GM18507 (cell line): ENCODE results near the gene BATF3.
"Not testable (repeated sequence)": the region's sequence is repeated elsewhere in the genome, so short reads cannot be mapped to it uniquely, and the experiment has no call there.

Source experiments
- DNase-seq: peaks from one replicate; pipeline ENCODE4 v3.0.0; 2011; ENCODE audit warnings: low read depth; ENCODE audit not compliant: insufficient read length; ENCODE audit errors: extremely low spot score
- FAIRE-seq: peaks from 2 replicates; lab custom pipeline; 2011; peaks lifted over from hg19 to GRCh38; lab: Jason Lieb, UNC

BATF3 gene

DNA sequence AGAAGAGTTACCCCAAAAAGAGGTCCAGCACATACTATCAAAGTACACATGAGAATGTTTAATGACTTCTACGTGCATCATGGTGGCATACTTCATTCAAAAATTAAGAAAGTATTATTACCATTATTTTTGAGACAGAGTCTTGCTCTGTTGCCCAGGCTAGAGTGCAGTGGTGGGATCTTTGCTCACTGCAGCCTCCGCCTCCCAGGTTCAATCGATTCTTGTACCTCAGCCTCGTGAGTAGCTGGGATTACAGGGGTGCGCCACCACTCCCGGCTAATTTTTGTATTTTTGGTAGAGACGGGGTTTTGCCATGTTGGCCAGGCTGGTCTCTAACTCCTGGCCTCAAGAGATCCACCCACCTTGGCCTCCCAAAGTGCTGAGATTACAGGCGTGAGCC is 12.3 kb upstream of the BATF3 start:
- FAIRE-seq, DNase-seq: not testable (repeated sequence)

DNA sequence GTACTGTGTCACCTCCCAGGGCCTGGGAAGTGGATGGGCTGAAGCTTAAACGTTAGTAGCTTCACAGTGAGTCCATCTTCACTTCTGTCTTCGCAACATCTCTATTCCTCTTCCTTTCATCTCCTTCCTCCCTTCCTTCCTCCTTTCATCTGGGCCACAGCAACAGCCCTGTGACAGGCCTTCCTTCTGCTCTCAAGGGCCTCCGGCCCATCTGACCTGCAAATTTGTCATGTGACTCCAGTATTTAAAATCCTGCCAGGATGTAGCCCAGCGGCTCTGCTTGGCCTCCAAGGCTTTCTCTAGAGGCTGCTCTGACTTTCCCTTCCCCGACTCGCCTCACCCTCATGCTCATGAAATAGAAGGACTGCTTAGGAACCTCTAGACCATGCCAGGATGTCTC is 10.9 kb upstream of the BATF3 start:
- no peak for FAIRE-seq
- DNase-seq: no peak

DNA sequence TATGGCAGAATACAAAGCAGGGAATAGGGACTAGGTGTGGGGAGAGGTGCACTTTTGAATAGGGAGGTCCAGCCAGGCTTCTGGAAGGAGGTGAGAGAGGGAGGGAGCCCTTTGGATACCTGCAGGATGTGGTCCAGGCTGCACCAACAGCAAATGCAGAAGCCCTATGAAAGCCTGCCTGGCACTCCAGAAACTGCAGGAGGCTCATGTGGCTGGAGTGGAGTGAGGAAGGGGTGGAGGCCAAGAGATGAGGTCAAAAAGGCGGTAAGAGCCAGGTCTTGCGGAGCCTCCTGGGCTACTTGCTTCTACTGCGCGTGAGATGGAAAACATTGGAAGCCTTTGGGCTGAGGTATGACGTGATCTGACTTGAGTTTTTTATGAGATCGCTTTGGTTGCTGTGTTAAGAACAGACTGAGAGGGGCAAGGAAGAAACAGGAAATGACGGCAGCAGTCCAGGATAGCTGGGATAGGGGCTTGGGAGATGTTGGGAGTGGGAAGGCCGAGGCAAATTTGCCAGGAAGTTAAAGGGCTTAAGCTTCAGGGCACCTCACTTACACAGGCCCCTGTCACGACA is 4.4 kb upstream of the BATF3 start:
- FAIRE-seq: no peak
- no peak for DNase-seq

DNA sequence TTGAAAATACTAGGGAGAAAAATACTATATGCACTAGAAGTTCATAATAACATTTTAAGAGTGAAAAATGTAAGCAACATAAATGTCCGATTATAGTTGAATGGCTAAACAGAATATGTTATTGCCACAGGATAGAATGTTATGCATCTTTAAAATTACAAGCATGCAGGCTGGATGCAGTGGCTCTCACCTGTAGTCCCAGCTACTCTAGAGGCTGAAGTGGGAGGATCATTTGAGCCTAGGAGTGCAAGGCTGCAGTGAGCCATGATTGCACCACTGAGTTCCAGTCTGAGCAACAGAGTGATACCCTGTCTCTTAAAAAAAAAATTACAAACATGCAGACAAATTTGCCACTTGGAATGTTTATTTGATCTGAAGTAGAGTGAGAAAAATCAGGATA is 3.0 kb upstream of the BATF3 start:
- no peak for FAIRE-seq

DNA sequence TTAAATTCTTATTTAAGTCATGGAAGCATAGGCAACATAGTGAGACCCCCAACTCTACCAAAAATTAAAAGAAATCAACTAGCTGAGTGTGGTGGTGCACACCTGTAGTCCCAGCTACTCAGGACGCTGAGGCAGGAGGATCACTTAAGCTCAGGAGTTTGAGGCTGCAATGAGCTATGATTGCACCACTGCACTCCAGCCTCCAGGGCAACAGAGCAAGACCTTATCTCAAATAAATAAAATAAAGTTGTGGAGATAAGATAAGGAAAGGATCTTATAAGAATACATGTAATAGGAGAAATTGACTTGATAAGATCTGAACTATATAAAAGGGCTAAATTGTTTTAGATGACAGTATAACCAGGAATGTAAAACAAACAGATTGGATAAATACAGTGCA is 2.3 kb upstream of the BATF3 start:
- DNase-seq (no peak), FAIRE-seq (no peak)

More for the DNA sequence above, 3.0 kb upstream of the BATF3 start:
- no peak for DNase-seq

DNA sequence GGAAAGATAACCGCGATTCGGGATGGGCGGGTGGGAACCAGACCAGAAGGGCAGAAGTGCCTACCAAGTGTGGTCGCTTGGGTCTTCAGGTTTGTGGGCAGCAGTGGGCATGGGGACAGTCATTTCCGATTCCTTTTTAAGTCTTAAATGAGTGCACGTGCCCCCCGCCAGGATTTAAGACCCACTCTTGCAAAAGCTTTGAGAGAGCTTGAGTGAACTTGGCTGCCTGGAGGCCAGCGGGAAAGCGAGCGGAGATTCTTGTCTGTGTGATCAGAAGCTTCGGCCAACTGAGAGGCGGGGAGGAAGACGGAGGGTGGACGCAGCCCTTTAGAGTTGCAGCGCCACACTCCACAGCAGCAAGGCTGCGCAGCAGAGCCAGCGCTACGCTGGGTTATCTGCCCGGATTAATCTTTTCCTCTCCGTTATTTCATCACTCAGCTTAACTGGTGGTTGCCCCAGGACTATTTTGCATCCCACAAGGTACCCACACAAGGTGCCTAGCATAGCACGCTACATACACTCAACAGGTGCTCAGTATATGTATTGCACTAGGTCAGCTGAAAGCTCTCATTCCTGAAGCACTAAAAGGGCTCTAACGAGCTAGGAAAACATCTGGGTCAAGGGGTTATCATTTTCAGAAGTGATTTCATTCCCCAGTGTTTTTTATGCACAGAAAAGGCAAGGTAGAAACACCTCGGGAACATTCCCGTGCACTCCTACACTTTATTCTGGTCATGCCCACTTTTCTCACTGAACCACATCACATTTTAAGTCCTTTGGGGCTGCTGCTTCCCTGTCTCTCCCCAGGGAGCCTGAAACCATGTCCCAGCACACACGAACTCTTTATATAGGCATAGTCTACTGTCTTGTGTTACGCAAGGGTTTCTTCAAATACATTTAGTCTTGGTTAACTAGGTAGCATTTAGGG is 1.5 kb upstream of the BATF3 start:
- DNase-seq: no peak
- peak; percentile 39 for FAIRE-seq

DNA sequence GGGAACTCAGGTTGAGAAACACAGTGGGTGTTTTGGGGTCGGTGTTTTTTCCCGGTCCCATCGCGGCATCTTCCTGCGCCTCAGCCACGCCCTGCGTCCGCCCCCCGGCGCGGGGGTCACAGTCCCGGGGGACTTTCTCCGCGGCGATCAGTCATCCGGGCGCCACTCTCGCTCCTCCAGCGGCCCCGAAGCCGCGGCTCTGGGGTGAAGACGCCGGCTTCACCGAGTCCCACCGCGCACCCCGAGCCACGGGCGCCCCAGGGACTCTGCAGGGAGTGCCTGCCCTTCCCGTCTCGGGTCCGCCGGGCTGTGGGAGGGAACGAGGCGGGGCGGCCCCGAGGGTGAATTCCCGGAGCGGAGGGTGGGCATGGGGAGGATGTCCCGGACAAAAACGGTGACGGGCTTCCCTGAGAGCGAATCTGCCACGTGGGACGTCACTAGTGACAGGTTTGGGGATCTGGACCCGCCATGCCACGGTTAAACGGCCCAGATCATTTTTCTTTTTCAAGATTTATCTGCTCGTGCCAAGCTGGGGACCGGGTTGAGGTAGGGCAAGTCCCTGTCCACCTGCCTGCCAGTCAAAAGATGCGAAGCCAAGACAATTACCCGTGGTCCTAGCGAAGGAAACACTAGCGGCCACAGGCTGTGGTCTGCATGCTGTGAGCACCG is 717 bp upstream of the BATF3 start:
- DNase-seq (no peak), FAIRE-seq (peak; percentile 21)

DNA sequence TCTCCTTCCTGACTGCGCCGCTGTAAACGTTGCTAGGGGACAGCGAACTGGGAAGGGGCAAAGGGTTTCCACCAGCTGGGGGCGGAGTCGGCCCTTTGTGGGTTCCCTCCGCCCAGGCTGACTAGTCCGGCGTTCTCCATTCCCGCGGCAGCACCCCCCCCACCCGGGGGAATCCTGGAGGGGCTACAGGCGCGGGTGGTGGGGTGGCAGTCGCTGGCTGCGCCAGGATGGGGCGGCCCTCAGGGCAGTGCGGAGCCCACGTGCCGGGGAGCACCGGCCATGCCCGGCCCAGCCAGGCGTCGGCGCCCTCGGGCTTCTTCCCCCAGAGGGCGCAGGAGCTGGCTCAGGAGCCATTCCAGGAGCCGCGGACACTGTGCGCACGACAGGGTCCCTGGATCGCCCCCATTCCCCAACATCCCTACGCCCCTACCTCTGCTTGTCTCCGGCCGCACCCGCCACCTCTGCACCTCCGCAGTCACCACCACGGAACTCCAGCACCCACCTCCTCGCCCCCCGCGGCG is 476 bp downstream of the BATF3 start:
- FAIRE-seq (no peak), DNase-seq (no peak)

DNA sequence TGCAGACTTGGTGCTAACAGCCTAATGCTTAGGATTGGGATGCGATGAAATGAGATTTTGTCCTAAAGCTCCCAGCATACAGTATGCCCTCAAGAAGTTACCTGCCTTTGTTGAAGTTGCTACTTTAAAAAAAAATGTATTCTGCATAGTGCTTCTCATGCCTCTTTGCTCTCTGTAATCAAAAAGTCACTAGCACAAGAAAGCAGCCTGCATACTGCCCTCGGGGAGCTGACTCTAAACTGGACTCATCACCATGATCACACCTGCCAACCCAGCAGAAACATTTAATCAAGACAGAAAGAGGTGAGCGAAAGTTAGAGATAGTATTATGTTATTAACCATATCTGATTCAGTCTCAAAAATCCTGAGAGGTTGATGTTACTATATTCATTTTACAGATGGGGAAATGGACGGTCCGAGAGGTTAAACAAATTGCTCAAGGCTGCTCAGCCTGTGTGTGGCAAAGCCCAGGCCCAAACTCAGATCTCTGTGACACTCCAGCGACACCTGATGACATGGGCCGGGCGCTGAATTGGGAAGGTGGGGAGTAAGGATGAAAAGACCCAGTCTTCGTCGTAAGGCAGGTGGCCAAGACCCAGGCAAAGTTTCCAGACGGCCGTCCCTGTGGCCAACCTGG is 1.1 kb downstream of the BATF3 start:
- FAIRE-seq (peak; percentile 63), DNase-seq (no peak)

DNA sequence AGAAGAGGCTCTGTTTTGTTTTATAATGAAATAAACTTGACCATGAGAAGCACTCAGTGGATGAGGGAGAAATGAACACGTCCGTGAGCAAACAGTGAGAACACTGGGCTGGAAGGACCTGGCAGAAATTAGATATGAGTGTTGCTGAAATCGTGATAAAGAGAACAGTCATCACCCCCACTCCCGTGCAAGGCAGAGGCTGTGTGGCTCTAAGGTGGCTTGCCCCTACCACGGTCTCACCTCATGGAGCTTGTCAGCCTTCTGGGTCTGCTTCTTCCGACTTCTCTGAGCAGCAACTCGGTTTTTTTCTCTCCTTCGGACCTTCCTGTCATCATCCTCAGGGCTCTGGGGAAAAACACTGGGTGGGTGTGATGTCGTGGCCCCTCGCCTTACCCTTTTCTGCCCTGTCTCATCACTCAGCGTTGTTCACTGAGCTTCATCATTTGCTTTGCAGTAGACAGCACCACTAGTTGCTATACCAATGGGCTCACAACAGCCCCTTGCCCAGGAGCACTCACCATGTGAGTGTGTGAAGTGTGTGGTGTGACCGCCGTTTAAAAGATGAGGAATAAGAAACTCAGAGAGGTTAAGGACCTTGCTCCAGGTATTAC is 2.8 kb downstream of the BATF3 start:
- FAIRE-seq (no peak), DNase-seq (no peak)

DNA sequence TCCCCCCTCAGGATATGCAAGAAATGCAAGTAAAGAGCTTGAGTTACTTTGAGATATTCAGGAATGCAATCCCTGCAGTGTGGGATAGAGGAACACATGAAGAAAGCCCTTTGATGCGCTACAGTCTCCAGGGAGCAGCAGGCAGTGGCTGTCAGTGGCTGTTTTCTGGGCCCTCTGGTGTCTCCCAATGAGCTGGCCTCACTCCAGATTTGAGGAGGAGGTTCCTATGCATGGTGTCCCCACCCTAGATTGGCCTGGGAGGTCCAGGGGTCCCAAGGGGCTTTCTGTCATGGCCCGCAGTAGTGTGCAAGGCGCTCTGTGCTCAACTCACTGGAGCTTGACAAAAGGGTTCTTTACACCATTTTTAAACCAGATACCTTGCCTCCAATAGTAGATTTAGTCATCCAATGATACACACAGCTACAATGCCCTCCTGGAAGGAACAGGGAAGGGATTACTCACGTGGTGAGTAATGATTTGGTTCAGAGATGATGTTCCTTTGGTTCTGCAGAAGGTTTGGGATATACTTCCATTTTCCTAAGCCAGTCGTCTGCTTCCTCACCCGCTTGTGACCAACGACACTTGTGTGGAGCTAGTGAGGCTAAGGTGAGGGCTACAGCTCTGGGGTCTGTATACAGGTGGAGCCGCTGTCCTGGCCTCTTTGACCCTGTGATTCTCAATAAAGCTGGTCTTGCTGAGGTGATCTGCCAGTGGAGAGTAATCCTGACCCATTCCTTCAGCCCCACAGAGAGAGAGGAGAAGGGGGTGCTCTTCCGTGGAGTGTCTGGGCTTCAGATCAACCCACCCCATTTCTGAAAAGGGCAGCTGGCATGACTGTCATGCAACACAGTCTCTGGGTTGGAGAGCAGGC is 6.6 kb downstream of the BATF3 start:
- DNase-seq: no peak
- FAIRE-seq: no peak

DNA sequence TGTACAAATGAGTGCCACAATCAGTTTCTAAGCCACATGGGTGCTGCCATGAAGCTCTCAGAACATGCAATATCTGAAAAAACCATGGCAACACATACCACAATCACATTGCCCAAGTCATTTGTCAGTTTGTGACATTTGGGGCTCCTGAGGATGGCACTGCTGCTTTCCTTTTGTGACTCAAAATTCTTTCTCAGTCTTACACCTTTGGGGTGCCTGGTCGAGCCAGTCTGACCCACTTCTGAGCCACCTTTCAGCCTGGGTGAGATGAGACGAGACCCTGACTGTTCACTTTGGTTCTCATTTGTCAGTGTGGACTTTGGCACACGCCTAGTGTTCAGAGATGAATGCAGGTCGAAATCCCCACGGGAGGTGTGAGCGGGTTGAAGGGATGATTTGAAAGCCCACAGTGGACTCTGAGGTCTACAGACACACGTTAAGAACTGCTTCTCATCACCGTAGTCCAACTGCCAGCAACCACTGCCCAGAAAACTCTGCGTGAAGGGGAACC is 8.0 kb downstream of the BATF3 start:
- no peak for DNase-seq
- FAIRE-seq: peak; percentile 73

DNA sequence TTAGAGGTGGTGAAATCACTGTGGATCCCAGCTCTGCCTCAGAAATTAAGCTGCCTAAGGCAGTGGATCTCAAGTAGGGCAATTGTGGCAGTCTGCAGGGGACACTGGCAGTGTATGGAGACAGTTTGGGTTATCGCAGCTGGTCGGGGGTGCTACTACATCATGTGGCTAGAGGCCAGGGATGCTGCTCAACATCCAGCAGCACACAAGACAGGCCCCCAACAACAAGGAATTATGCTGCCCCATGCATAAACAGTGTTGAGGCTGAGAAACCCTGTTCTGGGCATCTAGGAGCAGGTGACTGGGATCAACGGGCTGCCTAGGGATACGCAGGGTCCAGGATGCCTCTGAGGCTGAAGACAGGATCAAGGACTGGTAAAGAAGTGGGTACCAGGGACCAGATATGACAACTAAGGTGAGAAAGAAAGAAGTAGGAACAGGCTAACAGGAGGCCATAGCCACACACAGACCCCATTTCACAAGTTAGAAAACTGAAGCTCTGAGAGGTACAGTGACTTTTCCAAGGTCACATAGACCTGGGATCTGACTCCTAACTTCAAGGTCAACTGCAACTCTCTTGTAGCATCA is 8.7 kb downstream of the BATF3 start:
- DNase-seq (no peak), FAIRE-seq (no peak)

DNA sequence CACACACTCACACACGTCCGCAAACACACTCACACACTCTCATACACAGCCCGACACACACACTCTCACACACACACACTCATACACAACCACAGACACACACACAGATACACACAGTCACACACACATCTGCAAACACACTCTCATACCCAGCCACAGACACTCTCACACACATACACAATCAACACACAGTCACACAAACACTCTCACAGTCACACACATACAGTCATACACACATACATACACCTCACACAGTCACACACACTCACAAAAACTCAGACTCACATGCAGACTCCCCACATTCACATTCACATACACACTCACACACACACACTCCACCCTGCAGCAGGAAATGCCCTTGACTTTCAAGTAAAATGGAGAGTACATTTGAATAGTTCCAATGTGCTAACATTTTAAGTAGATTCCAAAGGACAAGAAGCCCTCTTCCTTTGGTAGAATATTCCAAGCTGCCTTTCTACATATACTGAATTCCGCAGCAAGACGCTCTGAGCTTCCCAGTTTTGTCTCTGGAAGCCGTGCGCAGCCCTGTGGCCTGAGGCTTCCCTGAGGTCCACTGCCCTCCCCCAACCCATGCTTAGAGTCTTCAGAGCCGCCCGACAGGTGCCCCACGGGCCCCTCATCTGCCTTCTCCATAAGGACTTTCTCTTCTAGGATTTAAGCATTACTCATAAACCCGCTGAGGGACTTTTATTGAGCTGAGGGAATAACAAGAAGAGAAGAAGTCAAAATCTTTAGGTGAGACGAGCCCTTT is 9.7 kb downstream of the BATF3 start:
- DNase-seq: no peak
- no peak for FAIRE-seq

DNA sequence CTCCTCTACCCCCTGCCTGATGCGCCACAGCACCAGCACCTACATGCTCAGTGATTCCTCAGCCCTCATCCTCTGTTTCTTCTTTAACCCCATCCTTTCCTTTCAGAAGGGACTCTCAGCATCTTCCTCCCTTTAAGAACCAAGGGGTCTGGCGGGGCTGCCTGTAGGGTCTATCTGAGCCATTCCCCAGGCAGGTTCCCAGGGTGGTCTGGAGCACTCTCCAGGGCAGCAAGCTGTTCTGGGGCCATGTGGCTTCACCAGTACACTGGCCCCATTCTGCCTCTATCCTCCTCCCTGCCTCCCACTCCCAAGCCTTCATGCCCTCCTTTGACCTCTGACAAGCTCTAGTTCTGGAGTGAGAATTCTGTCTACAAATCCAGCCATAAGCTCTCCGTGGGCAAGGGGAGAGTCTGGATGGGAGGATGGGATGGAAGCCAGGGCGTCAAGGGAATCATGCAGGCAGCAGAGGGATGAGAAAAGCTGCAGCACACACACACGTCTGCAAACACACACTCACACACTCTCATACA is 10.4 kb downstream of the BATF3 start:
- FAIRE-seq (peak; percentile 39), DNase-seq (no peak)

DNA sequence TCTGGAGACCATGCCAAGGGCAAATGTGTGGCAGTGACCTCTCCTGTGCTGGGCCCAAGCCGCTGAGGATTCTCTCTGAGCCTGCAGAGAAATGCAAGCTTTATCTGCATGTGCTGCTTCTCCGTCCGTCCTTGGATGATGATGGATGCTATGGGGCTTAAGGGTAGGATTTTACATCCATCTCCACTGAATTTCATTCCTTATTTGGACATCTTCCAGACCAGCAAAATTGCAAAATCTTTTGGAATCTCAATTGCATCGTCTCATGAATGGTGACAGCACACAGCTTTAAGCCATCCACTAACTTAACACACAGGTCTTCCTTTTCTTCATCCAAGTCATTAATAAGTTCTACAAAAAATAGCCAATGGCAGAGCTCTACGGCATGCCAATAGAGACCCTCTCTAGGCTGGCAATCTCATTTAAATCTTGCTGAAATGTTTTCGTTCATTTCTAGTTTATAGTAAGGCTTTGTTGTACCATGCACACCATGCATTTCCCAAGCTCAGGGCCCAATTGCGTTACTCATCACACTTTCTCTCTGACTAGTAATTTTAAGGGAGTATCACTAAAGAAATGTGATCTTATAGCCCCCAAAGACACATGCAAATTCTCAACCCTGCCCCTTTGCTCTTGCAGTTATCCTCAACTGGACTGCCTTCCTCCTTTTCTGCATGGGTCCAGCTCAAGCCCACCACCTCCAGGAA is 11.1 kb downstream of the BATF3 start:
- FAIRE-seq (no peak), DNase-seq (no peak)

DNA sequence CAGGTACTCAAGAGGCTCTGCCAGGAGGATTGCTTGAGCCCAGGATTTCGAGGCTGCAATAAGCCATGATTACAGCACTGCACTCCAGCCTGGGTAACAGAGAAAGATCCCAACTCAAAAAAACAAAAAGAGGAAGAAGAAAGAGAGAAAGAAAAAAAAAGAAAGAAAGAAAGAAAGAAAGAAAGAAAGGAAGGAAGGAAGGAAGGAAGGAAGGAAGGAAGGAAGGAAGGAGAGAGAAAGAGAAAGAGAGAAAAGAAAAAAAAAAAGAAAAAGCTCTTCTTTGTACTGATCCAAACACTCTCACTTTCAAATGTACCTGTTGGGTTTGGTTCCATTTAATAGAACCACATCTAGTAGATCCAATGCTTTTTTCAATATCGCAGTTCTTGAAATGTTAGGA is 11.8 kb downstream of the BATF3 start:
- DNase-seq (no peak), FAIRE-seq (no peak)
